Neural progenitor cell (in vitro differentiated cells): Measurements from ENCODE around the gene OCEL1.
A peak's percentile ranks its signal among the peaks of the same experiment; 100 is the strongest.

ENCODE experiments used
- CTCF ChIP-seq: fragments of 200-600 bp; sonication (generic); IDR thresholded peaks from 2 replicates; pipeline ENCODE4 v1.5.1; 2017; ENCODE audit warnings: antibody characterized with exemption, mild to moderate bottlenecking
- EZH2 ChIP-seq: fragments of 200-600 bp; sonication (generic); IDR thresholded peaks from 2 replicates; pipeline ENCODE4 v1.6.1; 2017; ENCODE audit warnings: antibody characterized with exemption, mild to moderate bottlenecking, moderate library complexity
- EZH2phosphoT487 ChIP-seq: fragments of 200-600 bp; sonication (generic); IDR thresholded peaks from 2 replicates; pipeline ENCODE4 v1.6.1; 2017; ENCODE audit warnings: antibody characterized with exemption

- TF ChIP-seq CTCF (peak; percentile 53), EZH2 (peak; percentile 29), EZH2phosphoT487 (no peak)
Measured at GRCh38 chr19:17235300-17235970, 9.4 kb downstream of the OCEL1 start.
